HCT116 (cell line): Measurements from ENCODE around the gene TIMM10B. TPM values are rescaled to one million over a fixed set of nuclear protein-coding genes. Genes with fewer than 3 reads are reported as not detected.

ENCODE experiments used
- ATAC-seq: fragments of 200-7000 bp; cut with Tn5 transposase; 2 replicates; pipeline ENCODE4 v1.9.1; 2020; ENCODE audit warnings: mild to moderate bottlenecking, moderate library complexity
- BruUV-seq: library from RNA; stranded (reverse); fragments of 400-500 nt; replicated peaks from 2 replicates; lab custom pipeline; 2021; lab: Mats Ljungman, UMichigan
- CTCF ChIA-PET: fragments of 300-600 bp; sonication (Branson Sonifier 250); formaldehyde crosslinking; loops from one replicate; lab custom pipeline; 2021; ENCODE audit warnings: antibody characterized with exemption; lab: Charles Lee
- POLR2A ChIA-PET: fragments of 300-600, 350-600 bp; sonication (Branson Sonifier 250); formaldehyde crosslinking; loops from one replicate; lab custom pipeline; 2021; ENCODE audit warnings: antibody characterized with exemption; lab: Charles Lee
- RAD21 ChIA-PET, 2 experiments: fragments of 300-600 bp; sonication (Branson Sonifier 250); formaldehyde crosslinking; loops; one replicate each; lab custom pipeline; 2023; ENCODE audit warnings: low total read pairs in 2 of 2; ENCODE audit not compliant: uncharacterized antibody in 2 of 2, unreplicated experiment in 2 of 2, low non-redundant PET in 1 of 2; lab: Charles Lee
- DNase-seq: peaks from one replicate; pipeline ENCODE4 v3.0.0-alpha.2; 2010; ENCODE audit warnings: low read depth, low spot score
- H2AFZ ChIP-seq: fragments of 200-600 bp; shearing (Covaris generic), sonication (generic); 2 replicates; pipeline ENCODE4 v1.6.1; 2017; ENCODE audit warnings: low read depth, mixed run types, mixed read lengths, antibody characterized with exemption, low read length; ENCODE audit not compliant: poor library complexity, severe bottlenecking
- H3K27ac ChIP-seq: 2 replicates; pipeline ENCODE4 v1.5.1; 2012; ENCODE audit warnings: low read depth, low read length
- H3K27me3 ChIP-seq: fragments of 200-600 bp; sonication (generic); 2 replicates; pipeline ENCODE4 v1.6.1; 2016; ENCODE audit warnings: mixed run types, low read length, mixed read lengths; ENCODE audit not compliant: insufficient read depth
- H3K36me3 ChIP-seq, 2 experiments: fragments of 200-500 bp in 1 of 2; fragments of 200-600 bp in 1 of 2; sonication (Bioruptor generic) in 1 of 2; sonication (generic) in 1 of 2; 2 replicates each; pipeline versions ENCODE4 v1.5.1 to v1.6.1; 2014 to 2016; ENCODE audit warnings: low read length in 2 of 2, inconsistent platforms in 1 of 2, mixed read lengths in 1 of 2, mixed run types in 1 of 2; ENCODE audit not compliant: insufficient read depth in 2 of 2, control insufficient read depth in 1 of 2
- H3K4me1 ChIP-seq, 2 experiments: fragments of 200-600 bp in 1 of 2; sonication (generic) in 1 of 2; 2 replicates each; pipeline versions ENCODE4 v1.5.1 to v1.6.1; 2012 to 2017; ENCODE audit warnings: low read length in 2 of 2, inconsistent platforms in 1 of 2, mild to moderate bottlenecking in 1 of 2, mixed read lengths in 1 of 2, mixed run types in 1 of 2, moderate library complexity in 1 of 2; ENCODE audit not compliant: insufficient read depth in 2 of 2, control insufficient read depth in 1 of 2
- H3K4me2 ChIP-seq: fragments of 200-600 bp; sonication (generic); 2 replicates; pipeline ENCODE4 v1.6.1; 2017; ENCODE audit warnings: mixed run types, low read length, mixed read lengths
- H3K4me3 ChIP-seq, 2 experiments: fragments of 200-600 bp in 1 of 2; sonication (generic) in 1 of 2; replicated peaks in 1 of 2; 2 replicates each; pipeline ENCODE4 v1.5.1; 2011 to 2016; ENCODE audit warnings: low read length in 2 of 2, control low read depth in 1 of 2, low read depth in 1 of 2, mild to moderate bottlenecking in 1 of 2, mixed read lengths in 1 of 2, mixed run types in 1 of 2
- H3K79me2 ChIP-seq: fragments of 200-600 bp; sonication (generic); 2 replicates; pipeline ENCODE4 v1.6.1; 2017; ENCODE audit warnings: mild to moderate bottlenecking, mixed run types, low read length, moderate library complexity, mixed read lengths; ENCODE audit not compliant: insufficient read depth
- H3K9ac ChIP-seq: fragments of 200-600 bp; sonication (generic); 2 replicates; pipeline ENCODE4 v1.6.1; 2016; ENCODE audit warnings: low read length, mixed read lengths
- H3K9me2 ChIP-seq: fragments of 200-600 bp; sonication (generic), shearing (Covaris generic); 2 replicates; pipeline ENCODE4 v1.6.1; 2017; ENCODE audit warnings: mixed run types, mild to moderate bottlenecking, moderate library complexity; ENCODE audit not compliant: insufficient read depth
- H3K9me3 ChIP-seq, 2 experiments: fragments of 200-500 bp in 1 of 2; fragments of 200-600 bp in 1 of 2; sonication (Bioruptor generic) in 1 of 2; sonication (generic) in 1 of 2; 2 replicates each; pipeline ENCODE4 v1.6.1; 2014 to 2017; ENCODE audit warnings: low read length in 2 of 2, mixed read lengths in 2 of 2, inconsistent platforms in 1 of 2, low read depth in 1 of 2, mild to moderate bottlenecking in 1 of 2, mixed run types in 1 of 2, moderate library complexity in 1 of 2; ENCODE audit not compliant: control insufficient read depth in 1 of 2, insufficient read depth in 1 of 2
- H4K20me1 ChIP-seq: fragments of 200-600 bp; sonication (generic), shearing (Covaris generic); 2 replicates; pipeline ENCODE4 v1.6.1; 2017; ENCODE audit warnings: mixed run types, mild to moderate bottlenecking, moderate library complexity; ENCODE audit not compliant: insufficient read depth
- CEBPB ChIP-seq: IDR thresholded peaks from 2 replicates; pipeline ENCODE4 v1.6.1; 2012; ENCODE audit warnings: low read depth
- EGR1 ChIP-seq: IDR thresholded peaks from 2 replicates; pipeline ENCODE4 v1.6.1; 2012; ENCODE audit warnings: low read depth
- FOSL1 ChIP-seq: IDR thresholded peaks from 2 replicates; pipeline ENCODE4 v1.6.1; 2012; ENCODE audit warnings: low read depth
- JUND ChIP-seq: IDR thresholded peaks from 2 replicates; pipeline ENCODE4 v1.6.1; 2012
- POLR2AphosphoS5 ChIP-seq: IDR thresholded peaks from 2 replicates; pipeline ENCODE4 v1.6.1; 2011; ENCODE audit warnings: mild to moderate bottlenecking, low read depth, low read length, moderate library complexity
- RAD21 ChIP-seq: IDR thresholded peaks from 2 replicates; pipeline ENCODE4 v1.6.1; 2012; ENCODE audit warnings: low read depth, mild to moderate bottlenecking
- REST ChIP-seq: IDR thresholded peaks from 2 replicates; pipeline ENCODE4 v1.6.1; 2012; ENCODE audit warnings: low read depth
- SP1 ChIP-seq: IDR thresholded peaks from 2 replicates; pipeline ENCODE4 v1.6.1; 2012; ENCODE audit warnings: low read depth
- YY1 ChIP-seq: IDR thresholded peaks from 2 replicates; pipeline ENCODE4 v1.6.1; 2011; ENCODE audit warnings: low read length, low read depth, moderate library complexity, mild to moderate bottlenecking; ENCODE audit not compliant: insufficient replicate concordance; ENCODE audit errors: extremely low read depth
- ZNF274 ChIP-seq: fragments of 200-500 bp; sonication (Bioruptor generic); IDR thresholded peaks from 2 replicates; pipeline ENCODE4 v1.6.1; 2014; ENCODE audit warnings: mild to moderate bottlenecking, low read depth, low read length, inconsistent platforms
- intact Hi-C: fragments of 100-400 bp; cut with micrococcal nuclease; formaldehyde crosslinking; loops from 2 replicates; pipeline ENCODE4 v1.10.0; 2022
- total RNA-seq: library from RNA; stranded (reverse); gene quantifications from one replicate; pipeline ENCODE4 v1.2.1, GENCODE V29; 2021; ENCODE audit not compliant: unreplicated experiment
- TF ChIP-seq, protein P1 (sequence below): IDR thresholded peaks from 2 replicates; pipeline ENCODE4 v1.6.1; 2012
- TF ChIP-seq, protein P2 (sequence below): IDR thresholded peaks from 2 replicates; pipeline ENCODE4 v1.6.1; 2011; ENCODE audit warnings: mild to moderate bottlenecking, low read length, moderate library complexity; ENCODE audit not compliant: insufficient replicate concordance; ENCODE audit errors: extremely low read depth

The TIMM10B gene
- total RNA-seq, 1 experiment from 2014 or later: 22.9 TPM

DNA sequence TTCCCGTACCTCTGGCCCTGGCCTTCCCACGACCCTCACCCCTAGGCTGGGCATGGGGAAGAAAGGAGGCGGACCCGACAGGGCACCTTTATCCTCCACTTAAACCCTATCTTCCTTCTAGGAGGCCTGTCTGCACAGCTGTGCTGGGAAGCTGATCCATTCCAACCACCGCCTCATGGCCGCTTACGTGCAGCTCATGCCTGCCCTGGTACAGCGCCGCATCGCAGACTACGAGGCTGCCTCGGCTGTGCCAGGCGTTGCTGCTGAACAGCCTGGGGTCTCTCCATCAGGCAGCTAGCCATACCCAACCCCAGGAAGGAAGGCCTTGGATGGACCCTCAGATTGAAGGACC lies 599 bp downstream of the TIMM10B start:
- no peak overlapping the region for H2AFZ ChIP-seq
- no TSS peak for BruUV-seq
- peaks cover 52% of the 10 kb centered on the region for H3K79me2 ChIP-seq
- H3K9ac ChIP-seq: peak overlapping the region; percentile 93
- DNase-seq: no peak
- ChIA-PET CTCF (interaction anchor here (1.0 to 1.5 kb wide), 3 partner anchors 24 to 103 kb away, joined by 3 to 11 read pairs (median 6); no protein-coding TSS in a partner anchor), POLR2A (interaction anchor here (0.9 to 1.1 kb wide), 2 partner anchors 8 to 103 kb away, joined by 4 to 6 read pairs; no protein-coding TSS in a partner anchor), RAD21 (interaction anchor here in 1 of 2 experiments (1.1 kb wide), 1 partner anchor 201 kb away, joined by 3 read pairs; the partner anchor contains the start of gene MRPL17)
- no peaks in the 10 kb centered on the region for H3K27me3 ChIP-seq
- H3K27ac ChIP-seq: peak overlapping the region; percentile 57
- no peaks in the 10 kb centered on the region for H3K9me3 ChIP-seq
- peak; percentile 2; the same call in 1 of the 2 replicates for ATAC-seq
- H3K9me2 ChIP-seq: no peaks in the 10 kb centered on the region
- peak overlapping the region; percentile 86 to 96 for H3K4me3 ChIP-seq
- intact Hi-C loops: loop anchor here (2.0 kb wide), 2 partner anchors 93 to 123 kb away; no protein-coding TSS in a partner anchor
- H4K20me1 ChIP-seq: no peaks in the 10 kb centered on the region; the same call in 1 of the 2 replicates
- peaks cover 23 to 66% of the 10 kb centered on the region in 2 experiments for H3K36me3 ChIP-seq
- TF ChIP-seq SP1 (no peak), ZNF274 (no peak), POLR2AphosphoS5 (no peak), EGR1 (no peak), RAD21 (no peak), CEBPB (no peak), JUND (no peak), REST (no peak), FOSL1 (no peak), YY1 (no peak)
- TF ChIP-seq, protein P1, sequence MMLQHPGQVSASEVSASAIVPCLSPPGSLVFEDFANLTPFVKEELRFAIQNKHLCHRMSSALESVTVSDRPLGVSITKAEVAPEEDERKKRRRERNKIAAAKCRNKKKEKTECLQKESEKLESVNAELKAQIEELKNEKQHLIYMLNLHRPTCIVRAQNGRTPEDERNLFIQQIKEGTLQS: no peak
- TF ChIP-seq, protein P2, sequence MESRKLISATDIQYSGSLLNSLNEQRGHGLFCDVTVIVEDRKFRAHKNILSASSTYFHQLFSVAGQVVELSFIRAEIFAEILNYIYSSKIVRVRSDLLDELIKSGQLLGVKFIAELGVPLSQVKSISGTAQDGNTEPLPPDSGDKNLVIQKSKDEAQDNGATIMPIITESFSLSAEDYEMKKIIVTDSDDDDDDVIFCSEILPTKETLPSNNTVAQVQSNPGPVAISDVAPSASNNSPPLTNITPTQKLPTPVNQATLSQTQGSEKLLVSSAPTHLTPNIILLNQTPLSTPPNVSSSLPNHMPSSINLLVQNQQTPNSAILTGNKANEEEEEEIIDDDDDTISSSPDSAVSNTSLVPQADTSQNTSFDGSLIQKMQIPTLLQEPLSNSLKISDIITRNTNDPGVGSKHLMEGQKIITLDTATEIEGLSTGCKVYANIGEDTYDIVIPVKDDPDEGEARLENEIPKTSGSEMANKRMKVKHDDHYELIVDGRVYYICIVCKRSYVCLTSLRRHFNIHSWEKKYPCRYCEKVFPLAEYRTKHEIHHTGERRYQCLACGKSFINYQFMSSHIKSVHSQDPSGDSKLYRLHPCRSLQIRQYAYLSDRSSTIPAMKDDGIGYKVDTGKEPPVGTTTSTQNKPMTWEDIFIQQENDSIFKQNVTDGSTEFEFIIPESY: no peak
- H3K4me2 ChIP-seq: peak overlapping the region; percentile 93
- peaks cover 13 to 21% of the 10 kb centered on the region in 2 experiments; a peak in 3 of 4 replicates for H3K4me1 ChIP-seq
